ENCODE results near the gene CDH23.

DNA sequence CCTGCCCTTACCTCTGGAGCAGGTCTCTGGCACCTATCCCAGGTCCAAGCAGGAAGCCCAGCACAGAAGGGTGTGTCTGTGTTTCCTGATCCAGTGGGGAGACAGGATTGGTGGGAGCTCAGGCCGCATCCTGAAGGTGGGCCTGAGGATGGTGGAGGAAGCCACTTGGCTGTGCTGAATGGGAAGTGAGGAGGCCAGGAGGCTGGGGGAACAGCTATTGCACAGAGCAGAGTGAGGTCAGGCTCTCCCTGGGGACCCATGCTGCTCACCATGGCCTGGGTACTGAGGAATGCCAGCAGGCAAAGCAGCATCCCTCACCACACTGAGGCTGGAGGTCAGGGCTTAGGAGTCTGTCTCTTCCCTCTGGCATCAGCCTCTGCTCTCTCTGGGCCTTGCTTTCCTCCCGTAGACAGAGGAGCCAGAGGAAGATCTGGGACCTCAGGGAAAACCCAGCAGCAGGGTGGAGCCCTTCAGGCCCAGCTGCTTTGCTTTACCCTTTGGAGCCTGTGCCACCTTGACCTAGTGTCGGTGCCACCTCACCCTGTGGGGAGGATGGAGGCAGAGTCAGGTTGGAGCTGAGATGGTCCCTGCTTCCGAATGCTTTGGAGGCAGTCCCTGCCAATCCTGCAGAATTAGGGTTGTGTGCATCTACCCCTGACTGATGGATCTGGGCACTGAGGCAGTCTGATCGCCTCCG is 39.0 kb downstream of the CDH23 start:
- TF ChIP-seq, protein P1, sequence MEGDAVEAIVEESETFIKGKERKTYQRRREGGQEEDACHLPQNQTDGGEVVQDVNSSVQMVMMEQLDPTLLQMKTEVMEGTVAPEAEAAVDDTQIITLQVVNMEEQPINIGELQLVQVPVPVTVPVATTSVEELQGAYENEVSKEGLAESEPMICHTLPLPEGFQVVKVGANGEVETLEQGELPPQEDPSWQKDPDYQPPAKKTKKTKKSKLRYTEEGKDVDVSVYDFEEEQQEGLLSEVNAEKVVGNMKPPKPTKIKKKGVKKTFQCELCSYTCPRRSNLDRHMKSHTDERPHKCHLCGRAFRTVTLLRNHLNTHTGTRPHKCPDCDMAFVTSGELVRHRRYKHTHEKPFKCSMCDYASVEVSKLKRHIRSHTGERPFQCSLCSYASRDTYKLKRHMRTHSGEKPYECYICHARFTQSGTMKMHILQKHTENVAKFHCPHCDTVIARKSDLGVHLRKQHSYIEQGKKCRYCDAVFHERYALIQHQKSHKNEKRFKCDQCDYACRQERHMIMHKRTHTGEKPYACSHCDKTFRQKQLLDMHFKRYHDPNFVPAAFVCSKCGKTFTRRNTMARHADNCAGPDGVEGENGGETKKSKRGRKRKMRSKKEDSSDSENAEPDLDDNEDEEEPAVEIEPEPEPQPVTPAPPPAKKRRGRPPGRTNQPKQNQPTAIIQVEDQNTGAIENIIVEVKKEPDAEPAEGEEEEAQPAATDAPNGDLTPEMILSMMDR (IDR thresholded peaks at IDR 0.05) = no peak
- TF ChIP-seq POLR2A (IDR thresholded peaks at IDR 0.05) = no peak
